Measurements from ENCODE around the gene SLC30A10.
"Not testable (repeated sequence)": the region's sequence is repeated elsewhere in the genome, so short reads cannot be mapped to it uniquely, and the experiment has no call there.

The SLC30A10 gene

DNA sequence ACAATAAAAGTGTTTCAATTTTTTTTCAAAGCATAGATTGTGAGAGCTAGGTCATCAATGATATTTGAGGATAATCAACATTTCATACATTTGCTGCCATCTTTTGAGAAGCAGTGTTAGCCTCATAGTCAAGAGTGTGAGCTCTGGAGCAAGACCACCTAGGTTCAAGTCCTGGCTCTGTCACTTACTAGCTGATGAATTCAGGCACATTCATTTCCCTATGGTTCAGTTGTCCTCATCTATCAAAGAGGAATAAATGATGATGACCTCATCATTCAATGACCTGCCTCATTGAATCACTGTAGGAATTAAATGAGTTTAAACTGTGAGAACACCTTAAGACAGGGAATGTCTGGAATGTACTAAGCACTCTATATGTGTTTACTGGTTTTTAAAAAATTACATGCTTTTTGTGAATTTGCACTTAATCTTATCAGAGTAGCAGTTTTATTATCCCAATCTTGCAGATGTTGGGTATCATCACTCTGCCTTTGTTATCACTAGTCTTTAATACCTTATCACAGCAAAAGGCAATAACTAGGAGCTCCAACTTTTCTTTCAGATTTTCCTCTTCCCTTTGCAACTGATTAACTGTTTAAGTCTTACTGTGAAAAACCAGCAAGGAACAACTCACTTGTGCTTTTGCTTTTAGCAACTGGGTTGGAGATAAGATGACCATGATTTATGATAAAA is 47.4 kb downstream of the SLC30A10 start:
- TF ChIP-seq, protein P1, sequence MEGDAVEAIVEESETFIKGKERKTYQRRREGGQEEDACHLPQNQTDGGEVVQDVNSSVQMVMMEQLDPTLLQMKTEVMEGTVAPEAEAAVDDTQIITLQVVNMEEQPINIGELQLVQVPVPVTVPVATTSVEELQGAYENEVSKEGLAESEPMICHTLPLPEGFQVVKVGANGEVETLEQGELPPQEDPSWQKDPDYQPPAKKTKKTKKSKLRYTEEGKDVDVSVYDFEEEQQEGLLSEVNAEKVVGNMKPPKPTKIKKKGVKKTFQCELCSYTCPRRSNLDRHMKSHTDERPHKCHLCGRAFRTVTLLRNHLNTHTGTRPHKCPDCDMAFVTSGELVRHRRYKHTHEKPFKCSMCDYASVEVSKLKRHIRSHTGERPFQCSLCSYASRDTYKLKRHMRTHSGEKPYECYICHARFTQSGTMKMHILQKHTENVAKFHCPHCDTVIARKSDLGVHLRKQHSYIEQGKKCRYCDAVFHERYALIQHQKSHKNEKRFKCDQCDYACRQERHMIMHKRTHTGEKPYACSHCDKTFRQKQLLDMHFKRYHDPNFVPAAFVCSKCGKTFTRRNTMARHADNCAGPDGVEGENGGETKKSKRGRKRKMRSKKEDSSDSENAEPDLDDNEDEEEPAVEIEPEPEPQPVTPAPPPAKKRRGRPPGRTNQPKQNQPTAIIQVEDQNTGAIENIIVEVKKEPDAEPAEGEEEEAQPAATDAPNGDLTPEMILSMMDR (IDR thresholded peaks at IDR 0.05; ENCODE audit: low read depth, low read length): no peak
- no peak overlapping the region for H3K4me3 ChIP-seq (ENCODE audit: low read depth, low read length)
- DNase-seq (ENCODE audit: low read depth, low spot score): no peak
- in situ Hi-C loops (cut with HindIII; ENCODE audit: low sequenced_read_pairs): no loop called here

DNA sequence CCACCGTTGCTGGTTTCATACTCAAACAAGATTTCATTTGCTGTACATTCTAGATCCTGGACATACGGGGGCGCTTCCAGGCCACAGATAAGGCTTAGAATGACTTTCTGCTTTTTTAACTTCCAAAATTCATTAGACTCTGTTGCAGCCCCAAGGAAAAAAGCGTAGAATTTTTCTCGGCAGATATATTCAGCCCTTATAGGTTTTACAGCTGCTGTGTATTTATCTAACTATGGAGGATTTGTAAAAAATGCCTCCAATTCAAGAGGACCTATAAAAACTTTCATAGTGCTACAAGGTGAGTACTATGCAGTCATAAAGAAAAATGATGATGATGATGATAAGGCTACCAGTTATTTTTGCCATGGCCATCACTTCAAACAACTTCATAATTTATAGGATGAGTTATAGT is 51.6 kb downstream of the SLC30A10 start:
- DNase-seq (ENCODE audit: low read depth, low spot score): peak; percentile 12
- in situ Hi-C loops (cut with HindIII; ENCODE audit: low sequenced_read_pairs): no loop called here
- TF ChIP-seq, protein P1 (IDR thresholded peaks at IDR 0.05; ENCODE audit: low read depth, low read length): peak; percentile 35
- H3K4me3 ChIP-seq (ENCODE audit: low read depth, low read length): no peak overlapping the region

DNA sequence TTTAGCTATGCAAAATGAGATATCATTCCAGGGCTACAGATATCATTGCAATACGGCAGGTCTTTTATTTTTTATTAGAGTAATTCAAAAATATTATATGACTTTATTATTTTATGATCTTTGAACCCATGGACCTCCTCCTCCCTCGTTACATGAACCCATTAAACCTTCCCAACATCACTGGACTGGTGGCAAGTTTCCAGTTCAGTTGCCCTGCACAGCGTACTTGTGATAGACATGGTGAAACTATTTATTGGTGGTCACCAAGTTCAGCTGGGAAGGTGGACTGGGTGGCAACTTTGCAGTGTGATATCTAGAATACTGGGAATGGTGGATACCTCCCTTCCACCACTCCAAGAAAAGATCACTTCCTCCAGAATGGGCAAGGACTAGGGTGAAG is 52.5 kb downstream of the SLC30A10 start:
- H3K4me3 ChIP-seq (ENCODE audit: low read depth, low read length): no peak overlapping the region
- DNase-seq (ENCODE audit: low read depth, low spot score): no peak
- in situ Hi-C loops (cut with HindIII; ENCODE audit: low sequenced_read_pairs): no loop called here
- TF ChIP-seq, protein P1 (IDR thresholded peaks at IDR 0.05; ENCODE audit: low read depth, low read length): no peak

DNA sequence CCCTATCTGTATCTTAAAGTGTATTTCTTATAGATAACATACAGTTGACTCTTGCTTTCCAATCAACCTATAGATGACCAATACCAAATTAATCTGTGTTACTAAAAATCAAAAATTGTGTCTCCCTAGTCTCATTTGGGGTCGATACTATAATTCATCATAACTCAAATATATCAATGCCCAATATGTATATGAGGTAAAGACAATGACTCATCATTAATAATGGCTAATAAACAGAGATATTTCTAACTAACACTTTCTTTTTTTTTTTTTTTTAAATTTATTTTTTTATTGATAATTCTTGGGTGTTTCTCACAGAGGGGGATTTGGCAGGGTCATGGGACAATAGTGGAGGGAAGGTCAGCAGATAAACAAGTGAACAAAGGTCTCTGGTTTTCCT is 55.8 kb downstream of the SLC30A10 start:
- in situ Hi-C loops (cut with HindIII; ENCODE audit: low sequenced_read_pairs); DNase-seq (ENCODE audit: low read depth, low spot score); H3K4me3 ChIP-seq (ENCODE audit: low read depth, low read length): not testable (repeated sequence)

DNA sequence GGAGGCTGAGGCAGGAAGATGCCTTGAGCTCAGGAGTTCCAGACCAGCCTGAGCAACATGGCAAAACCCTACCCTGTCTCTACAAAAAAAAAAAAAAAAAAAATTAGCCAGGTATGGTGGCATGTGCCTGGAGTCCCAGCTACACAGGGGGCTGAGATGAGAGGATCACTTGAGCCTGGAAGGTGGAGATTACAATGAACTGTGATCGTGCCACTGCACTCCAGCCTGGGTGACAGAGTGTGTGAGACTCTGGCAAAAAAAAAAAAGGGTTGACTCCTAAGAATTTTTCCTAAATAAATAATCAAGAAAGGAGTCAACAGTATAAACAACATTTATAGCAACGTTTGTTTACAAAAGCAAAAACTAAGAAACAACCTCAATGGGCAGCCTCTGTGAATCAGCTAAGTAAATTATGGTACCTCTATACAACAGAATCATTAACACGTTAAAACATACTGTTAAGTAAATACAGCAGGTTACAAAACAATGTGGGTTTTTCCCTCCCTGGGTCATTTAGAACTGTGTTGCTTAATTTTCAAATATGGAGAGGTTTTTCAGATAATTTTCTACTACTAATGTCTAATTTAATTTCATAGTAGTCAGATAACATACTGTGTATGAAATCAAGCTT is 56.8 kb downstream of the SLC30A10 start:
- no peak for DNase-seq (ENCODE audit: low read depth, low spot score)
- TF ChIP-seq, protein P1 (IDR thresholded peaks at IDR 0.05; ENCODE audit: low read depth, low read length): no peak
- in situ Hi-C loops (cut with HindIII; ENCODE audit: low sequenced_read_pairs): no loop called here

DNA sequence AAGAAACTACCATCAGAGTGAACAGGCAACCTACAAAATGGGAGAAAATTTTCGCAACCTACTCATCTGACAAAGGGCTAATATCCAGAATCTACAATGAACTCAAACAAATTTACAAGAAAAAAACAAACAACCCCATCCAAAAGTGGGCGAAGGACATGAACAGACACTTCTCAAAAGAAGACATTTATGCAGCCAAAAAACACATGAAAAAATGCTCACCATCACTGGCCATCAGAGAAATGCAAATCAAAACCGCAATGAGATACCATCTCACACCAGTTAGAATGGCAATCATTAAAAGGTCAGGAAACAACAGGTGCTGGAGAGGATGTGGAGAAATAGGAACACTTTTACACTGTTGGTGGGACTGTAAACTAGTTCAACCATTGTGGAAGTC is 59.7 kb downstream of the SLC30A10 start:
- DNase-seq (ENCODE audit: low read depth, low spot score); in situ Hi-C loops (cut with HindIII; ENCODE audit: low sequenced_read_pairs); H3K4me3 ChIP-seq (ENCODE audit: low read depth, low read length): not testable (repeated sequence)

More for the DNA sequence above, 56.8 kb downstream of the SLC30A10 start:
- H3K4me3 ChIP-seq (ENCODE audit: low read depth, low read length): no peak overlapping the region

All from astrocyte of the spinal cord (primary cell).